ENCODE data around the gene TTC9B. TPM values are rescaled to one million over a fixed set of nuclear protein-coding genes. Genes with fewer than 3 reads are reported as not detected.

The TTC9B gene
- total and polyA plus RNA-seq, 9 donors, result 0.08 to 0.13 (median 0.12) TPM; not detected in 3

DNA sequence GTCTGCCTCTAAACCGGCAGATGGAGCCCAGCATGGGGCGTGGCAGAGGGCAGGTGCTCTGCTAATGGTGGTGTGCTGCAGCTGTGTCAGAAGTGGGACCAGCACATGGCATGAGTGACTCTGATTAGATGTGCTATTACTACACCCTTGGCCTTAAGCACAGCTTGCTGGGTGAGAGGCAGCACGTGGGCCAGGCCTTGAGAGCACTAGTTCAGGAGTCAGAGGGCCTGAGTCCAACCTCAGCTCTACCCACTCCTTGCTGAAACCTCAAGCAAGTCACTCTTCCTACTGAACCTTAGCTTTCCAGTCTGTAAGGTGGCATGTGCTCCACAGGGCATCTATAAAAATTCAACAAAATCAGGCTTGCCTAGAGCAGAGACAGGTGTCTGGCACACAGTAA lies 44.2 kb upstream of the TTC9B start:
- Histone ChIP-seq H3K4me3 (ENCODE audit: low read length) (no peak overlapping the region), H3K4me1 (ENCODE audit: control insufficient read depth, insufficient read depth, low read length) (peaks cover 33% of the 10 kb centered on the region), H3K36me3 (ENCODE audit: control insufficient read depth, insufficient read depth, low read length) (peaks cover 29% of the 10 kb centered on the region), H3K27ac (ENCODE audit: low read length) (no peak overlapping the region), H3K27me3 (ENCODE audit: control insufficient read depth, insufficient read depth, low read length) (no peaks in the 10 kb centered on the region), H3K9me3 (replicated peaks; ENCODE audit: control insufficient read depth, low read depth, low read length) (peaks cover 2% of the 10 kb centered on the region)
- no peak for DNase-seq
- 67% methylated on average over 1 of the region's 3 CpGs for WGBS (ENCODE audit: insufficient coverage)

DNA sequence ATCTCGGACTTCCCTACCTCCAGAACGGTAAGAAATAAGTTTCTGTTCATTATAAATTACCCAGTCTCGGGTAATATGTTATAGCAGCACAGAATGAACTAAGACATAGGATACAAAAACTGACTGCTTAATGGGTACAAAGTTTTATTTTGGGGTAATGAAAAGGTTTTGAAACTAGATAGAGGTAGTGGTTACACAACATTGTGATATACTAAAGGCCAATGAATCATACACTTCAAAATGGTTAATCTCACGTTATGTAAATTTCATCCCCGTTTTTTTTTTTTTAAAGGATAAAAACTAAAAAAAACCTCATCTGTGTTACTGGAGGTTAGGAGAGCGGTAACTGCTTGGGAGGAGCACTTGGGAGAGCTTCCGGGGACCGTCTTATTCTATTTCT lies 43.4 kb upstream of the TTC9B start:
- H3K4me3 ChIP-seq (ENCODE audit: low read length), result no peak overlapping the region
- WGBS (ENCODE audit: insufficient coverage), result no CpG with 5 or more reads among the region's 8 CpGs
- H3K9me3 ChIP-seq (replicated peaks; ENCODE audit: control insufficient read depth, low read depth, low read length), result peaks cover 2% of the 10 kb centered on the region
- H3K36me3 ChIP-seq (ENCODE audit: control insufficient read depth, insufficient read depth, low read length), result peaks cover 37% of the 10 kb centered on the region
- peaks cover 29% of the 10 kb centered on the region for H3K4me1 ChIP-seq (ENCODE audit: control insufficient read depth, insufficient read depth, low read length)
- H3K27me3 ChIP-seq (ENCODE audit: control insufficient read depth, insufficient read depth, low read length), result no peaks in the 10 kb centered on the region
- no peak for DNase-seq
- H3K27ac ChIP-seq (ENCODE audit: low read length), result no peak overlapping the region

DNA sequence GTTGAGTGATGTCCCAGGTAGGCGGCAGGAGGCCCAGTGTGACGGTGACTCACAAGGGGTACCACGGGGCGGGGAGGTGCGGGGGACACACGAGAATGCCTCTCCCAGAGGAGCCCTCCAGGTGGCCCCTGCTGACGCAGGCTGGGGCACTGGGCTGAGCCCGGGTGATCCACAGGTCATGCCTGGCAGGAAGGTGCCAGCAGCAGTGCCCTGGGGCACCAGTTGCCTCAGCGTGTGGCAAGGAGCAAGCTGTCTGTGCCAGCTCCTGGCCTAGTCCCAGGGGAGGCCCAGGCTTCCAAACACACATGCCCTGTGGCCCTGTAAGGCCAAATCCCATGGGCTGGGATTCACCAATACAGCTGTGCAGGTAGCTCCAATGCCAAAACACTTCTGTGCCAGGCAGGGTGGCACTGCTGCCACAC lies 38.9 kb upstream of the TTC9B start:
- H3K36me3 ChIP-seq (ENCODE audit: control insufficient read depth, insufficient read depth, low read length), result peaks cover 44% of the 10 kb centered on the region
- H3K4me3 ChIP-seq (ENCODE audit: low read length), result no peak overlapping the region
- H3K9me3 ChIP-seq (replicated peaks; ENCODE audit: control insufficient read depth, low read depth, low read length), result peaks cover under 1% of the 10 kb centered on the region
- peaks cover 6% of the 10 kb centered on the region for H3K4me1 ChIP-seq (ENCODE audit: control insufficient read depth, insufficient read depth, low read length)
- H3K27ac ChIP-seq (ENCODE audit: low read length), result no peak overlapping the region
- H3K27me3 ChIP-seq (ENCODE audit: control insufficient read depth, insufficient read depth, low read length), result no peaks in the 10 kb centered on the region
- 88% methylated on average over 9 of the region's 9 CpGs for WGBS (ENCODE audit: insufficient coverage)
- no peak for DNase-seq

DNA sequence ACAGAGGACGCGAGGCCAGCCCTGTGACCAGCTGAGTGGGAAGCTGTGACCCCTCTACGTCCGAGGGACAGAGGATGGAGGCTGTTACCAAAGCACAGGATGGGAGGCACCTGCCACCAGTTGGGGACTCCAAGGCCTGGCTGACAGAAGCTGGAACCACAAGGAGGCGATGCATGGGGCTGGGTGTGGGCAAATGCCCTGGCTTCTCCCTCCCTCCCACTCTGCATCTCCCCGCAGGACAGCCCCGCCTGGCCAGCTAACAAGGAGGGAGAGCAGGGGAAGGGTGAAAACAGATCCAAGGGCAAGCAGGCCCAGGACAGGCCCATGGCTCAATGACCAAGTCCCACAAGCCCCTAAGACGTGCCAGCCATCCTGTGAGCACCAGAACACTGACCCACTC lies 38.3 kb upstream of the TTC9B start:
- WGBS (ENCODE audit: insufficient coverage), result 94% methylated on average over 4 of the region's 8 CpGs
- H3K4me1 ChIP-seq (ENCODE audit: control insufficient read depth, insufficient read depth, low read length), result peaks cover 6% of the 10 kb centered on the region
- no peak for DNase-seq
- no peak overlapping the region for H3K27ac ChIP-seq (ENCODE audit: low read length)
- H3K36me3 ChIP-seq (ENCODE audit: control insufficient read depth, insufficient read depth, low read length), result peaks cover 48% of the 10 kb centered on the region
- H3K9me3 ChIP-seq (replicated peaks; ENCODE audit: control insufficient read depth, low read depth, low read length), result no peaks in the 10 kb centered on the region
- no peaks in the 10 kb centered on the region for H3K27me3 ChIP-seq (ENCODE audit: control insufficient read depth, insufficient read depth, low read length)
- H3K4me3 ChIP-seq (ENCODE audit: low read length), result no peak overlapping the region

DNA sequence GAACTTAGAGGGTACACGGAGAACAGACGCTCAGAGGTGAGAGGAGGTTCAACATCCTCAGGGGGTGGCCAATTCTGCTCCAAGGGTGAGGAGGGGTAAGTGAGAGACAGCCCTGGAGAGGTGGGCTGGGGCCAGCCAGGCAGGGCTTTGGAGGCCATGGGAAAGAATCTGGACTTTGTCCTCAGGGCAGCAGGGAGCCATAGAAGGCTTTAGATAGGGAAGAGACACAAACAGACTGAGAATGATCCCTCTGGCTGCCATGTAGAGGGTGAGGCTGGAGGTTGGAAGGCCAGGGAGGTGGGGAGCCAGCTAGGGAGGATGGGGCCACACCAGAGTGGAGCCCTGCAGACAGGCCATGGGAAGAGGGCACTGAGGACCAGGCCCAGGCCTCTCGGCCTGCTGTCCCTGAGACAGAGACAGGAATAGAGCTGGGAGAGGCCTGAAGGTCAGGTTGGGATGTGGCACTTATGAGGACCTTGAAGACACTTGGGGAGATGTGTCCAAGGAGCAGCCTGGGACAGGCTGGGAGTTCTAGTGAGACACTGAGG lies 37.5 kb upstream of the TTC9B start:
- Histone ChIP-seq H3K27ac (ENCODE audit: low read length) (no peak overlapping the region), H3K36me3 (ENCODE audit: control insufficient read depth, insufficient read depth, low read length) (peaks cover 51% of the 10 kb centered on the region), H3K9me3 (replicated peaks; ENCODE audit: control insufficient read depth, low read depth, low read length) (no peaks in the 10 kb centered on the region), H3K27me3 (ENCODE audit: control insufficient read depth, insufficient read depth, low read length) (no peaks in the 10 kb centered on the region), H3K4me3 (ENCODE audit: low read length) (no peak overlapping the region), H3K4me1 (ENCODE audit: control insufficient read depth, insufficient read depth, low read length) (peaks cover 6% of the 10 kb centered on the region)
- WGBS (ENCODE audit: insufficient coverage), result 94% methylated on average over 3 of the region's 3 CpGs
- DNase-seq, result no peak

DNA sequence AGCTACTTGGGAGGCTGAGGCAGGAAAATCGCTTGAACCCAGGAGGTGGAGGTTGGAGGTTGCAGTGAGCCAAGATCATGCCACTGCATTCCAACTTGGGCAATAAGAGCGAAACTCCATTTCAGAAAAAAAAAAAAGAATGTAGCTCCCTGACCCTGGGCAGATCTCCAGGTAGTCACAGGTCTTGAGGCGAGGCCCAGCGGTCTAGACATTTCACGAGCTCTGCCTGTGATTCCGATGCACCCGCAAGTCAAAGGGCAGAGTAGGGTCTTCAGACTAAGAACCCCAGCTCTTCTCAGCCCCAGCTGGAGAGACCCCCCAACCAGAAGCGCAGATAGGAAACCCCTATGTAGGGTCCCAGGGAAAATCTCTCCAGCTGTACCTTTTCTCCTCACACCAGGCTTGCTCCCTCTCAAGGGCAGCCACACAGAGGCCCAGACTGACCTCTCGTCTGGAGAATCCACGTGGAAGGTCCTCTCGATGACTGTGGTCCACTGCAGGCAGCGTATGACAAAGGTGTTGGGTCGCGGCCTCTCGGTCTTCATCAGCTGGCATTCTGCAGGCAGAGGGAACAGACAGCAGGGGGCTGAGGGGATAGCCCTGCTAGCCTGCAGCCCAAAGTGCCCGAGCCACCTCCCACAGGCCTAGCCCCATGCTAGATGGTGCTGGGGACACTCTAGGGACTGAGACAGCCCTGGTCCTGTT lies 36.7 kb upstream of the TTC9B start:
- H3K36me3 ChIP-seq (ENCODE audit: control insufficient read depth, insufficient read depth, low read length), result peaks cover 52% of the 10 kb centered on the region
- 98% methylated on average over 5 of the region's 16 CpGs for WGBS (ENCODE audit: insufficient coverage)
- DNase-seq, result no peak
- no peaks in the 10 kb centered on the region for H3K27me3 ChIP-seq (ENCODE audit: control insufficient read depth, insufficient read depth, low read length)
- H3K4me3 ChIP-seq (ENCODE audit: low read length), result no peak overlapping the region
- H3K27ac ChIP-seq (ENCODE audit: low read length), result no peak overlapping the region
- peaks cover 6% of the 10 kb centered on the region for H3K4me1 ChIP-seq (ENCODE audit: control insufficient read depth, insufficient read depth, low read length)
- no peaks in the 10 kb centered on the region for H3K9me3 ChIP-seq (replicated peaks; ENCODE audit: control insufficient read depth, low read depth, low read length)

DNA sequence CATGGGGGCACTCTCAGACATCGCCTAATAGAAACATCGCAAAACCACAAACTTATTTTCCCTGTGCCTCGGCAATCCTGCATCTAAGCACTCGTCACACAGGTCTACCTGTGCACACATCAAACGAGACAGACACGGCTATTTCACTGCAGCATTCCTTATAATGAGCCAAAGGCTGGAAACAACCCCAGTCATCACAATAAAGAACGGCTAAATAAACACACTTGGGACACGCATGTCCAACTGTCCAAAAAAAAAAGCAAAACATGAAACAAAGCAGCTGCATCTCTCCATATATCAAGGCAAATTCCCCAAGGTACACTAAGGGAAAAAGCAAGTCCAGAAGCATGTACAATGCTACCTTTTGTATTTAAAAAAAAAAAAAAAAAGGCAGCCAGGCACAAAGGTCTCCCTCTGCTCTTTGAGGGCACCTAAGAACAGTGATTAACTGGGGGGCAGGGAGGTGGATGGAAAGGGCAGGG lies 35.5 kb upstream of the TTC9B start:
- no peak for DNase-seq
- Histone ChIP-seq H3K36me3 (ENCODE audit: control insufficient read depth, insufficient read depth, low read length) (peaks cover 58% of the 10 kb centered on the region), H3K4me3 (ENCODE audit: low read length) (no peak overlapping the region), H3K27me3 (ENCODE audit: control insufficient read depth, insufficient read depth, low read length) (no peaks in the 10 kb centered on the region), H3K4me1 (ENCODE audit: control insufficient read depth, insufficient read depth, low read length) (peaks cover 6% of the 10 kb centered on the region), H3K27ac (ENCODE audit: low read length) (no peak overlapping the region), H3K9me3 (replicated peaks; ENCODE audit: control insufficient read depth, low read depth, low read length) (no peaks in the 10 kb centered on the region)
- WGBS (ENCODE audit: insufficient coverage), result 91% methylated on average over 4 of the region's 8 CpGs

DNA sequence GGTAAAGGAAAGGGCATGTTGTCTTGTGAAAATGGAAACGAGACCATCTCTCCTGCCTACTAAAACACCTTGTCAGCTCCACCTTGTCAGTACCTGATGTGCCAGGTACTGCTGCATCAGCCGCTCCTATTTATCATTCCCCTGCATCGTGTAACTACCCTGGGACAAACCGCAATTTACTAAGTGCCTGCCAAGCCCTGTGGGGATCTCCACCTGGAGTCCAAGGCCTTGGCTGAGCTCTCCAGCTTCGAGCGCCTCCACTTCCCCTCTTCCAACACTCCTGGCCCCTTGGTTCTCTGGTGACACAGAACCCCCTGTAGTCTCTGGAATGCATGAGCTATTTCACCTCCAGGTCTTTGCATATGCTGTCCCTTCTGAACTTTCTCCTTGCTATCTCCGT lies 34.2 kb upstream of the TTC9B start:
- no peaks in the 10 kb centered on the region for H3K27me3 ChIP-seq (ENCODE audit: control insufficient read depth, insufficient read depth, low read length)
- H3K4me1 ChIP-seq (ENCODE audit: control insufficient read depth, insufficient read depth, low read length), result peaks cover 6% of the 10 kb centered on the region
- DNase-seq, result no peak
- H3K36me3 ChIP-seq (ENCODE audit: control insufficient read depth, insufficient read depth, low read length), result peaks cover 62% of the 10 kb centered on the region
- no peaks in the 10 kb centered on the region for H3K9me3 ChIP-seq (replicated peaks; ENCODE audit: control insufficient read depth, low read depth, low read length)
- 85% methylated on average over 4 of the region's 7 CpGs for WGBS (ENCODE audit: insufficient coverage)
- H3K4me3 ChIP-seq (ENCODE audit: low read length), result no peak overlapping the region
- no peak overlapping the region for H3K27ac ChIP-seq (ENCODE audit: low read length)

DNA sequence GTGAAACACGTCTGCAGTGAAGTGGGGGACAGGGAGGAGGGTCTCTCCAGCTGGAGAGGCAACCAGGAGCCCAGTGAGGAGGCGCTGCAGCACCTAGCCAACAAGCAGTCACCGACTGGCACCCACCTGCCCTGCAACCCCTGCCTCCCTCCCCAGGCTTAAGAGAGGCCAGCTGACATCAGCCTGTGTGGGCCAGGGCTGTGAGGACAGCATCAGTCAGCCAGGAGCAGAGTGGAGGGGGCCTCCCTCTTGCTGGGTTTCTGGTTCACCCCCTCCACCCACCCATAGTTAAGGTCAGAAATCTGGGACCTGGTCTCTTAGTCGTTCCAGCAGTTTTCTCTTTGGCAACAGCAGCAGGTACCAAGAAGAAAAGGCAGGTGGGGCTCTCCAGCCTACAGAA lies 33.8 kb upstream of the TTC9B start:
- Histone ChIP-seq H3K36me3 (ENCODE audit: control insufficient read depth, insufficient read depth, low read length) (peaks cover 62% of the 10 kb centered on the region), H3K4me1 (ENCODE audit: control insufficient read depth, insufficient read depth, low read length) (peaks cover 3% of the 10 kb centered on the region), H3K4me3 (ENCODE audit: low read length) (no peak overlapping the region), H3K27ac (ENCODE audit: low read length) (no peak overlapping the region), H3K9me3 (replicated peaks; ENCODE audit: control insufficient read depth, low read depth, low read length) (no peaks in the 10 kb centered on the region), H3K27me3 (ENCODE audit: control insufficient read depth, insufficient read depth, low read length) (no peaks in the 10 kb centered on the region)
- WGBS (ENCODE audit: insufficient coverage), result 100% methylated on average over 2 of the region's 4 CpGs
- no peak for DNase-seq

DNA sequence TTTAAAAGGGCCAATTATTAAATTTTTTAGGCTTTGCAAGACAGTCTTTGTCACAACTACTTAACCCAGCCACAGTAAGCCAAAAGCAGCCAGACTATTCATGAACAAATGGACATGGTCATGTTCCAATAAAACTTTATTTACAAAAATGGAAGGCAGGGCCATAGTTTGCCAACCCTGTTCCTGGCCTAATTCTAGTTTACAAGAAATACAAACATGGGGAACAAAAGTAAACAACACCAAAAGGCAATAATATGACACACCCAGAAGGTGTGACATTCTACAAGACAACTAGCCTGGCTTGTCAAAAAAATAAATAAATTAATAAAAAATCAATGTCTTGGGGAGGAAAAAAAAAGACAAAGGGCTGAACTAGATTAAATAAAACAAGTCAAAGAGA lies 33.1 kb upstream of the TTC9B start:
- Histone ChIP-seq H3K36me3 (ENCODE audit: control insufficient read depth, insufficient read depth, low read length) (peaks cover 56% of the 10 kb centered on the region), H3K27me3 (ENCODE audit: control insufficient read depth, insufficient read depth, low read length) (no peaks in the 10 kb centered on the region), H3K4me3 (ENCODE audit: low read length) (no peak overlapping the region), H3K9me3 (replicated peaks; ENCODE audit: control insufficient read depth, low read depth, low read length) (no peaks in the 10 kb centered on the region), H3K27ac (ENCODE audit: low read length) (no peak overlapping the region), H3K4me1 (ENCODE audit: control insufficient read depth, insufficient read depth, low read length) (peaks cover 3% of the 10 kb centered on the region)
- no peak for DNase-seq
